NCI-H748 treated with DMSO at 0.1 percent for 48 hours (cell line): ENCODE data around the gene CPLX1.
"Not testable (repeated sequence)": the region's sequence is repeated elsewhere in the genome, so short reads cannot be mapped to it uniquely, and the experiment has no call there.

Source experiments
- DNase-seq: peaks from one replicate; lab custom pipeline; 2025; lab: John Stamatoyannopoulos, UW

CPLX1 gene

GRCh38 chr4:776743-777441, 49.0 kb downstream of the CPLX1 start:
- no peak for DNase-seq

DNA sequence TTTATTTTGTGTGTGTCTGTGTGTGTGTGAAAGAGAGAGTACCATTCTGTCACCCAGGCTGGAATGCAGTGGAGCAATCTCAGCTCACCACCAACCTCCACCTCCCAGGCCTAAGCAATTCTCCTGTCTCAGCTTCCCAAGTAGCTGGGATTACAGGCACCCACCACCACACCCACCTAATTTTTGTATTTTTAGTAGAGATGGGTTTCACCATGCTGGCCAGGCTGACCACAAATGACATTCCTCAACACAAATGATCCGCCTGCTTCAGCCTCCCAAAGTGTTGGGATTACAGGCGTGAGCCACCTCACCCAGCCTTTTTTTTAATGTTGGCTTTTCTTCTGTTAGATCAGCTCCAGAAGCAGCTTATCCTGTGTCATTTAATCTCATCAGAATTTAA, 50.4 kb downstream of the CPLX1 start:
- DNase-seq, result not testable (repeated sequence)

DNA sequence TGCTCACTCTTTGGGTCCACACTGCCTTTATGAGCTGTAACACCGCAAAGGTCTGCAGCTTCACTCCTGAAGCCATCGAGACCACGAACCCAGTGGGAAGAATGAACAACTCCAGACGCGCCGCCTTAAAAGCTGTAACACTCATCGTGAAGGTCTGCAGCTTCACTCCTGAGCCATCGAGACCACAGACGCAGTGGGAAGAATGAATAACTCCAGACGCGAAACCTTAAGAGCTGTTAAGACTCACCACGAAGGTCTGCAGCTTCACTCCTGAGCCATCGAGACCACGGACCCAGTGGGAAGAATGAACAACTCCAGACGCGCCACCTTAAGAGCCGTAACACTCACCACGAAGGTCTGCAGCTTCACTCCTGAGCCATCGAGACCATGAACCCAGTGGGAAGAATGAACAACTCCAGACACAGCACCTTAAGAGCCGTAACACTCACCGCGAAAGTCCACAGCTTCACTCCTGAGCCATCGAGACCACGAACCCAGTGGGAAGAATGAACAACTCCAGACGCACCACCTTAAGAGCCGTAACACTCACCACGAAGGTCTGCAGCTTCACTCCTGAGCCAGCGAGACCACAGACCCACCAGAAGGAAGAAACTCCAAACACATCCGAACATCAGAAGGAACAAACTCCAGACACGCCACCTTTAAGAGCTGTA, 51.4 kb downstream of the CPLX1 start:
- not testable (repeated sequence) for DNase-seq

- no peak for DNase-seq
Observed at GRCh38 chr4:773214-773613, 52.7 kb downstream of the CPLX1 start.

DNA sequence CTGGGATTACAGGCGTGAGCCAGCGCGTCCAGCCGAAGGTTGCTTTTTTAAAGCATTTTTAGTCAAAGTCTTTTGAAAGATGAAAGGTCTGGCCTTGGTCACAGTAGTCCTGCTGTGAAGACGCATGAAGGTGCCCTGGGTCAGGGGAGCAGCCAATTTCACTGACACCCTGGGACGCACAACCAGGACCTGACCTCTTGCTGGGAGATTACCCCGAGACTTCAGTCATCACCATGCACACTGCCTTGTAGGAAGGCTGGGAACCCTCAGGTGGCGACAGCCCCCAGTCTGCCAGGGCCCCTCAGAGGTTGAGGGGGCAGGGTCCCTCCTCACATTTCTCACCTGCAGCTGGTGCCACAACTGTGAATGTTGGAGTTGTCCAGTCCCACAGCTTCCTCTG, 53.2 kb downstream of the CPLX1 start:
- no peak for DNase-seq

DNA sequence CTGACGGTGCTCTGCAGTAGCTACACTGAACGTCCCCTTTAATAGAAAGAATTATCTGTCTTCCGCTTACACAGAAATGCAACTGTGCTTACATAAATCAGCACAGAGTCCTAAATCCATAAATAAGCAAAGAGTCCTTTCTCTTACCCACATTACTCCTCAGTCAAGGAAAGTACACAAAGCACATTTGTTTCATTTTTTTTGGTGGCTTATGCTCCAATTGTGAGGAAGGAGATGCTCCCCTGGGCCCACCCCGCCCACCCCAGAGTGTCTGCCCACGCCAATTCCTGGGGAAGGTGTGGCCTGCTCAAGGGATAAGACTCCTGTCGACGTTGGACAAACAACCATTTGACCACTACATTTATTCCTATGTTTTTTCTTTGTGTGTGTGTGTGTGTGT, 53.8 kb downstream of the CPLX1 start:
- DNase-seq, result no peak

GRCh38 chr4:771464-771863, 54.5 kb downstream of the CPLX1 start:
- DNase-seq, result no peak

GRCh38 chr4:770022-770421, 55.9 kb downstream of the CPLX1 start:
- DNase-seq, result no peak

DNA sequence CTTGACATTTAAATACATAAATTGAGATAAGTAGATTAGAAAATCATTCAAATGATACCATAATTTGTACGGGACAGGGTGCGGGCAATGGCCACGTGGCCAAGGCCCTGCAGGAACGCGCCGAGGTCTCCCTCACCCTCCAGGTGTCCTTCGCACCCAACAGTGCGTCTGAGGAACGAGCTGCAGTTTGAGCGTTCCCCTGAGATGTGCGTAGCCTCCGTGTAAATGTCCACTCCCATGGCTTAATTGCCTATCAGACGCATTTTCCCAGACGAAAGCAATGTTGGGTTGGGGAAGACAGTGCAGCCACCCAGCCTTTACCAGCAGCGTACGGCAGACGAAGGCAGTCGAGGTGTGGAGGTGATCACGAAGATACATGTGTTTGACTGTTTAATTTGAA, 56.4 kb downstream of the CPLX1 start:
- no peak for DNase-seq

- no peak for DNase-seq
Observed at GRCh38 chr4:768995-769394, 56.9 kb downstream of the CPLX1 start.

DNA sequence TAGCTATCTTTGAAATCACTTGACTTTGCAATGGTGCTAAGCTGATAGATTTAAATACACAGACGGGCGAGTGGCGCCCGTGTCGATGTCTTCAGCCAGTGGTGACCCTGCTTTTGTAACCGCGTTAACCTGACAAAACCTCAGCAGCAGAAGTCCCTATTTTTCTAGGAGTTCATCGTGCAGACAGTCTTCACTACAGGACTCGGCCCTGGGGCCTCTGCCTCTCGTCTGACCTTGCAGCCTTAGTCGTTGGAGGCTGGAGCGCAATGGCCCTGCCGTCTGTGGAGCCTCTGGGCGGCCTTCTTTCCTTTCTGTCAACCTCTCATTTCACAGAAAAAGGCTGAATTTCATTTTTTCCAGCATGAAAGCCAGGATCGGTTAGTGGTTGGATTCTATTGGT, 57.9 kb downstream of the CPLX1 start:
- DNase-seq, result no peak

DNA sequence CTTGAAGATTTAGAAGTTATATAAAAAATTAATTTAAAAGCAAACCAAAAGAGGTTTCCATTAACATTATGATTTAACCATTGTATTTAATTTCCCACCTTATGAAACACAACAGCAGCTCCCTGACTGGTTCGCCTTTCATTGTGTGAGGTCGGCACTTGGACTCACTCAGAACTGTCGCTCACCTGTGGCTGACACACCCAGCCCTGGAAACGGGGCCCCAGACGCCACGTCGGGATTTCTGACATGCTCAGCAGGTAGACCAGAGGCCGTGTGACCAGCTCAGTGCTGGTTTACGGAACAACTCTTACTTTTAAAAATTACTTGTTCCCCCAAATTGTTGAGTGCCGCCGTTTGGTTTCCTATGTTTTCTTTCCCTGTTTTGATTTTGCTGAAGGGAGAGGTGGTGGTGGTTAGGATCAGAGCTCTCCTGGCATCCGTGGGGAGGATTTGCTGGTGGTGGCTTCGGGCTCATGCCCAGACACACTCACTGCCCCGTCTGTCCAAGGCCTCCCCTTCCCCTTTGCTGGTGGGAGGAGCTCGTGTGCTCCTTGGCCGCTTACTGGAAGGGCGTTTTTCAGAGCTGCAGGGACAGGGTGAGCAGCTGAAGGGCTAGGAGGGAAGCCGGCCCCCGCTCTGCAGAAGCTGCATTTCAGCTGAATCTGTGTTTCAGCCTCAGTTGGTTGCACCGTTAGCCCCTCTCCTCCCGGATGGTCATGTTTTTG, 59.2 kb downstream of the CPLX1 start:
- no peak for DNase-seq

DNA sequence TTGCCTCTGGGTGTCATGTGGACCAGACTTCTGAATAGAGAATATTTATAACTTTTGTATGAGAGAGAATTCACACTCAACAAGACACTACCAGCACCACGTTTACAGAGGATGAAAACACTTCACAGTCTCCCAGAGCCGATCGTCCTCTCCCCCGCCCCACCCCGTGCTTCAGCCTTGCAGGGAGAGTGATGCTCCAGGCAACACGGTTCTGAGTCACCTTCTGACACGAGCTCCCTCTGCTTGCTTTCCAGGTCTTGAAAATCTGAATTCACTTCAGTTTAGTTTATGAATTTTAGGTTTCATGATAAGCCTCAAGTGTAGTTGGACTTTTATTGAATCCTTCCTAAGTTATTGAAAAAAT, 59.8 kb downstream of the CPLX1 start:
- DNase-seq, result no peak

DNA sequence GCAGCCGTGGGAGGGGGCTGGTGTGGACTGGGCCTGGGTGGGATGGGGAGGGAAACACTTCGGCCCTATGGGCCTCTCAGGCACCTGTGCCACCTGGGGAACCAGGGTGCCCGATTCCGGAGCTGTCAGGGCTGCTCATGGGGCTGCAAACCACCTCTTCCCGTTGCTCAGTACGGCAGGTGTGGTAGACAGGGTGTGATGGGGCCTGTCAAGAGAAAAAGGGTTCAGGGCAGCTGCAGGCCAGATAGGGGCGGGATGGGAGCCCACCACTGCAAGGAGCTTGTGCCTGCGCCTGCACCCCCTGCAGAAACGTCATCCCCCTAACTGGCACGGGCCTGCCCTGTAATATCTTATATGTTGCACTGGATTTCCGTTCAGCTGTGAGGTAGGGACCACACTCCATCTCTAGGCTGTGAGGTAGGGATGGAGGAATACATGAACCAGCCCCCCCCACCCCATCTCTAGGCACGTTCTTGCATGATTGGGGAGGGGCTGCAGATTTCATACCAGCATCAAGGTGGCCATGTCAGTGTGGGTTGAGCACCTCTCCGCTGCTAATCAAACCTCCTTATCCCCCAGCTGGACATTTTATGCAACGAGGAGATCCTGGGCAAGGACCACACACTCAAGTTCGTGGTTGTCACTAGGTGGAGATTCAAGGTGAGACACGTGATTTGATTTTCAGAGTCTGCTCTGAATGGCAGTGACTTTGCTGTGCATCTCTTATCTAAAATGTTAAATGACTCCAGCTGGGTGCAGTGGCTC, 61.3 kb downstream of the CPLX1 start:
- DNase-seq, result no peak

DNA sequence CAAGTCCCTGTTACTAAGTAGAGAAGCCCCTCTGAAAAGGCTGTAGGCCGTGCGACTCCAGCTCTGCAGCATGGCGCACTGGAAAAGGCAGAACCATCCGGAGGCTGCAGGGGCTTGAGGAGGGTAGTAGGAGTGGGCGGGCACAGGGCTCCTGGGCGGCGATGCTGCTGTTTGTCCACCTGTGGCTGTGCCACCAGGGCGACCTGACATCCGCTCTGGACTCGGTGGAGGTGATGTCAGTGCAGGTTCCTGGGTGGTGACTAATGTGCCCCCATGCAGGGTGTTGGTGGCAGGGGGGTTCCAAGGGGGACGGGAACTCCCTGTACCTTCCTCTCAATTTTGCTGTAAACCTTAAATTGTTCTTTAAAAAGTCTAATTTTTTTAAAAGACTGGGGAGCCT, 62.0 kb downstream of the CPLX1 start:
- no peak for DNase-seq

- no peak for DNase-seq
Observed at GRCh38 chr4:763191-763810, 62.6 kb downstream of the CPLX1 start.

DNA sequence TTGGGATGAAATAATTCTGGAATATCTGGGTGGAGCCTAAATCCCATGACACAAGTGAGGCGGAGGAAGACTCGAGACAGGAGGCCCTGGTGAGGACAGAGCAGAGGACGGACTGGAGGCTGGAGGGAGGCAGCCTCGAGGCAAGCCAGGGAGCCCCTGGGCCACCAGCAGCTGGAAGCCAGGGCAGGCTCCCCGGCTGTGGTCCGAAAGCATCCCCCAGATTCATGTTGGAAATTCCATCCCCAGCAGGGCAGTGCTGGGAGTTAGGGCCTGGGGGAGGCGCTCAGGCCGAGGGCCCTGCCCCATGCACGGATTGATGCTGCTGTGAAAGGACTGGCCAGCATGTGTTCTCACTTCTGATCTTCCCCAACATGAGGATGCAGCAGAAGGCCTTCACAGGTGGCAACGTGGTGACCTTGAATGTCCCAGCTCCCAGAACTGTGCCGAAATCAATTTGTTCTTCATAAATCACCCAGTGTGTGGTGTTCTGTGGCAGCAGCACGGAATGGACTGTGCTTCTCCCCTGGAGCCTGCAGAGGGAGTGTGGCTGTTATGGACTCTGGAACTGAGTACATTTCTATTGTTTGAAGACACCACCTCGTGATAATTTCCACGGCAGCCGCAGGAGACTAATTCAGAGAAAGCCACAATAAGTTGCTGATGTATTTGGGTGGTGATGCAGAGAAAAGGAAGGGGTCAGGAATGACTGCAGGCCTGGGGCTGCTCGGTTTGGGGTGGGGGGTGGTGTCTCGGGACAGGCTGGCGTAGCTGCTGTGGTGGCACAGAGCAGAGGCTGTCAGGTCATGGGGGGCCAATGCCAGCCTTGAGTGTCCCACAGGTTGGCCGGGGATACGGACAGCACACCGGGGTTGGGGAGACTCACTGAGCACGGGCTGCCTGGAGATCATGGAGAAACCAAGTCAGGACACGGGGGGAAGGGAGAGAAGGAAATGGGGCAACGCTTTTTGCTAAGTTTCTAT, 63.4 kb downstream of the CPLX1 start:
- no peak for DNase-seq

DNA sequence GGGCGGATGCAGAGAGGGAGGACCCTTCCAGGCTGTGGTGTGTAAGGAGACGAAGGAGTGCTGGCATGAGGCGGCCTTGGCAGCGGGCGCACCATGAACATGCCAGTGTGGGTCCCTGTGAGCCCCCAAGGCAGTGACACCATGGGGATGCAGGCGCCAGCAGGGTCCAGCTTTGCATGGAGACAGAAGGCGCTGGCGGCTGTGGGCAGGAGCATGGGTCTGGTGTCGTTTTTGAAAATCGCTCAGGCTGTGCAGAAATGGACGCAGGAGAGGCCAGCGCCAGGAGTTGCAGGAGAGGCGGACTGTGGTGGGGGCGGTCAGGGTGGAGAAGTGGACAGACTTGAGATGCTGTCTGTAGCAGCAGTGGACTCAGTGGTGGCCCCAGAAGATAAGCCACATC, 64.2 kb downstream of the CPLX1 start:
- DNase-seq, result no peak

GRCh38 chr4:761086-761485, 64.8 kb downstream of the CPLX1 start:
- DNase-seq, result no peak

DNA sequence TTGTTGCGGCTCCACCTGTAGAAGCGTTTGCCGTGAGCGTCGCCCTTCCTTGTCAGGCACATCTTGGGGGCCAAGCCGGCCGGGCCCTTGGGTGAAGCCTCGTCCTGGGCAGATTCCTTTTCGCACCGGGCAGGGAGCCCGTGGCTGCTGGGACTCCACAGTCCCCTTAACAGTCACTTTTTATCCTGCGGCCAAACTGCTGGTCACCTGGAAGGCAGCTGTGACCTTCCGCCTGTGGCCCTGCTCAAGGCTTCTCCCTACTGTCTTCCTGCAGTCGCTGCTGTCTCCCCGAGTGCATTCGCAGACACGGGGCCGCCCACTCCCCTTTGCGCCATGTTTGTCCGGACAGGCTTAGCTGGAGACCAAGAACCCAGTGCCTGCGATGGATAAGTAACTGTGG, 65.3 kb downstream of the CPLX1 start:
- DNase-seq, result no peak

- not testable (repeated sequence) for DNase-seq
Observed at GRCh38 chr4:759810-760209, 66.1 kb downstream of the CPLX1 start.
